Upper lobe of left lung (tissue), 4 donors: ENCODE data around the gene IGSF11.

Experiments used
- CTCF ChIP-seq, 6 experiments: fragments of 450-650 bp in 4 of 6; fragments of 200-600 bp in 2 of 6; sonication (generic) in 2 of 6; IDR thresholded peaks; one replicate each; pipeline ENCODE4 v1.5.1; 2016 to 2019; ENCODE audit warnings: antibody characterized with exemption in 6 of 6
- EP300 ChIP-seq, 4 donors: sonication (generic); formaldehyde crosslinking; IDR thresholded peaks; one replicate each; pipeline ENCODE4 v1.5.1; 2017; ENCODE audit warnings: antibody characterized with exemption in 4 of 4, control low read depth in 2 of 4
- POLR2A ChIP-seq, 4 donors: fragments of 450-650 bp; IDR thresholded peaks; one replicate each; pipeline ENCODE4 v1.5.1; 2016 to 2017; ENCODE audit warnings: antibody characterized with exemption in 4 of 4, mild to moderate bottlenecking in 2 of 4
- POLR2AphosphoS5 ChIP-seq, 2 donors: sonication (generic); formaldehyde crosslinking; IDR thresholded peaks; one replicate each; pipeline ENCODE4 v1.5.1; 2017; ENCODE audit warnings: antibody characterized with exemption in 2 of 2

DNA sequence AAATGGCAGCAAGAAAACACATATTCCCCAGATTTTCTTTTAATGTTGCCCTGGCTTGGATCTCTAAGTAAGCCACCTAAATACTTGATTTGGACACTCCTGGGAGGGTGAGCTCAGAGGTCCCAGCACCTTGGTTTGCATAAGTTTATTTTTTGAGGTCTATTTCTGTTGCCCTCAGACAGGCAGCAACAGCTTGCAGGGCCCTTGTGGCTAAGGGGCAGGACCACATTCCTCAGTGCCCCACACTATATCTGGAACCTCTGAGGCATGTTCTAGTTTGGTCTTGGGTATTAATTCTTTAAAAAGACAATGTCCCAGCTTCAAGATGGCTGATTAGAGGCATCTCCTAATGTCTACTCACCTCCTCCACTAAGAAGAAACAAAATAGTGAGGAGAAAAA is 57.5 kb downstream of the IGSF11 start:
- TF ChIP-seq CTCF (IDR thresholded peaks at IDR 0.05) (no peak), POLR2A (IDR thresholded peaks at IDR 0.05) (no peak), EP300 (IDR thresholded peaks at IDR 0.05) (no peak), POLR2AphosphoS5 (IDR thresholded peaks at IDR 0.05) (no peak)
